GM21825 (cell line): ENCODE results near the gene LNX1.
A peak's percentile ranks its signal among the peaks of the same experiment; 100 is the strongest.

ENCODE experiments used
- ATAC-seq: cut with Tn5 transposase; IDR thresholded peaks from one replicate; pipeline ENCODE4 v1.9.1; 2021; ENCODE audit warnings: mild to moderate bottlenecking, moderate library complexity; ENCODE audit not compliant: unreplicated experiment

Gene LNX1

DNA sequence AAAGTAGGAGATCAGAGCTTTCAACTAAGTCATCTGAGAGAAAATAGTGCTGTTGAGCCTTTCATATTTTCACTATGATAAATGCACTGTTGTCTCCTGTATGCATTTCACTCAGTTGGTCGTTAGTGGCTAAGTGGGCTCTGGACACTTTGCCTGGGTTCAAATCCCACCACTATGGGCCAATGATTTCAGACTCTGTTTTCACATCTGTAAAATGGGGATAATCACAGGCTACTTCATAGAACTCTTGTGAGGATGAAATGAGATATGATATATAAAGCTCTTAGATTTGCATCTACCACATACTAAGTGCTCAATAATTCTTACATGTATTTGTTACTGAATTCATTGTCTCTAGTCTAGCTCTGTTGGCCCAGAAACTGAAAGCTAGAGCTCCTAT, 16.8 kb downstream of the LNX1 start:
- ATAC-seq: no peak

DNA sequence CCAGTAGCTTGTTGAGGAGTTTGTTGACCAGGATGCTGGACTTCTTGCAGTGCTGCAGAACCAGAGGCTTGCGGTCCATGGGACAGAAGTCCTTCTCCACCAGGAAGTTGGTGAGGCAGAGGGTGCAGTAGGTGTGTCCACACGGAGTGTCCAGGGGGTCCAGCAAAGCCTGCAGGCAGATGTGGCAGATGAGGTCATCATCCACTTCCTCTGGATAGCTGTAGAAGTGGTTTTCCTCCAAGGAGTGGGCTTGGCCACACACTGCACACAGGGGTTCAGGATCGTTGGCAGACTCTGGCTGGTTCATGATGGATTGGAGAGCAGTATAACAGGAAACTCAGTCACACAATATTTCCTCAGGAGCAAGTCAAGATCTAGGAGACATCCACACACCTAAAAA, 17.6 kb downstream of the LNX1 start:
- ATAC-seq: no peak

DNA sequence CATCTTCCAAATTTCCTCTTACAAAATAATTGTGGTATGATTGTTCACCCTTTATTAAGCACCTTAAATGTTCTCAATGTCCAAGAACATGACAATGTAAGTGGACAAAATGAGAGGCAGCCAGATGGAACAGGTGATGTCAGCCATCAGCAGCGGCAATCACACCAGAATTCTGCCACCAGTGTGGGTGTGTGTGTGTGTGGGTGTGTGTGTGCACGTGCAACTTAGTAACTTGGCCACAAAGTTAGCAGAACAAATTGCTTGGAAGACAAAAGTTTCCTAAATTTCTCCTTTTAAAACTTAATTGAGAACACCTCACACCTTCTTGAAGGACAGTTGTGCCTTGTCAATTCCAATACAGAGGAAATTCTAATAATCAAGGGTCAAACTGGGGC, 18.7 kb downstream of the LNX1 start:
- no peak for ATAC-seq

DNA sequence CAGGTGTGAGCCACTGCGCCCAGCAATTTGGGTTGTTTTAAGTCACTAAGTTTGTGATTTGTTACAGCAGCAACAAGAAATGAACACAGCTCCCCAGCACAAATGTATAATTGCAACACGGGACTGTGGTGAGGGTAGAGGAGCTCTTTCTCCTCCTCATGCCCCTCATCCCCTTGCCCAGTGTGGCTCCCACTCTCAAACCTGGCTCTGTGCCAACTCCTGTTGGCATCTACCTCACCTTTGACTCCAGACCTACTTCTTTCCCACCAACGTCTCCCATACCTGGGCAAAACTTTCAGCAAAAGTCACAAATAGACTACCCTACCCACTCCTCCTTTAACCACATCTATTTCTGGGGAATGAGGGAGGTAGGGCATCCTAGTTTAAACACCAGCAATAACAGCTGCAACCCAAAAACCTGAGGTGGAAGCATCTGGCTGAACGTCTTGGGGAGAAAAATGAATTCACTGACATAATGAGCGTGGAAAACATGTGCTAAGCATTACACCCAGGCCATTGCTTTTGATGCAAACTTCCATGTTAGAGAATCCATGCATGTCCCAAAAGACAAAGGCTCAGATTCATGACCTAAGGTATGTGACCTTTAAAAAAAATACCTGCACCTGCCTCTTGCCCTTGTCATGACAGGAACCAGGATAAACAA, 19.2 kb downstream of the LNX1 start:
- no peak for ATAC-seq

DNA sequence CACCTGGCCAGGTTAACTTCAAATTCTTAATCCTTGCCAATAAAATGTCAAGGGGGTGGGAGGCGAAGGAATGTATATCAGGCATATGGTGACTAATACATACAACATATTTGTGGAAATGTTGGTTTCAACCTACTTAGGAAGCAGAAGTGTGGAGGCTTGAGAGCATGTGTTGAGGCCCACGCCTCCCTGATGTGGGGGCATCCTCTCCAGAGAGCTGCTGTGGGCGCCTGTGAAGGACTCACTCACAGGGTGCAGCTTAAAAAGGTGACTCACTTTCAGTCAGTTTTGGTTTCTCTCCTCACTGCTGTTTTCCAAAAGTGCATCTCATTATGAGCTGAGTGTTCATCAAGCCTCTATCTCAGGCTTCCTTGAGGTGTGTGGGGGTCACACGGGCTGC, 27.5 kb downstream of the LNX1 start:
- ATAC-seq: peak; percentile 76

DNA sequence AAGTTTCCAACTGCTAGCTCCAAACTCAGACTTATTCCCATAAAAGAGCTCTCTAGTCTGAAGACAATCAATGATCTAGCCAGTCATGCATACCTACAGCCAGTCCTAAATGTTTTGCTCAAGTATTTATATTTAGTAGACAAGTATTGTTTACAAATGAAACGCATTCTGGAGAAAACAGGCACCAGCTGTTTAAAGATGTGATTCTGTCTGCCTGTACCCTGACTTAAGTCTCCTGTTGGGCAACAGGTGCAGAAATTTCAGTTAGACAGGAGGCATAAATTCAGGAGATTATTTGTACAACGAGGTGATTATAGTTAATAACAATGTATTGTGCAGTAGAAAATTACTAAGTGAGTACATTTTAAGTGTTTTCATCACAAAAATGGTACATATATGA, 28.9 kb downstream of the LNX1 start:
- ATAC-seq: no peak

DNA sequence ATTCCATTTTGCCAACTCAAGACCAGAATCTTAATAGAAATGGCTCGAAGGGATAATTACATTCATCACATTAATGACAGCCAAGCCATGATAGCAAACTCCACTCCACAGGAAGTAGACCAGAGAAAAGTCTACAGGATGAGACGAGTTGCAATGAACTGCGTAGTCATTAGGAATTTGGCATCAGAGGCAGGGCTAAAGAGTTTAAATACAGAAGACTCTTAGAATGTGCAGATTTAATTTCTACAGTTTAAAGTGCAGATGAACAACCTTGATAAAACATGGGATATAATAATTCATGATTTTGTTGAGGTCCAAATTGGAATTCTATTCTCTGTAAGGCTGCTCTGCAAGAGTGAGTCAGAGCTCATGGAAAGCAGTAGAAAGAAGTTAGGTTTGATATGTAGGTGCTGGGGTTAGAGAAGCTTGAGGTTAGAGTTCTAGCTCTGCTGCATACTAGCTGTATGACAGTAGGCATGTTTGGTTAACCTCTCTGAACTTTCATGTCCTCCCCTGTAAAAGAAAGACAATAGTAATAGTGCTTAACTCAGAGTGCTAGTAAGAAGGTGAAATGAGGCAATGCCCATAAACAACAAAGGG, 32.2 kb downstream of the LNX1 start:
- no peak for ATAC-seq

DNA sequence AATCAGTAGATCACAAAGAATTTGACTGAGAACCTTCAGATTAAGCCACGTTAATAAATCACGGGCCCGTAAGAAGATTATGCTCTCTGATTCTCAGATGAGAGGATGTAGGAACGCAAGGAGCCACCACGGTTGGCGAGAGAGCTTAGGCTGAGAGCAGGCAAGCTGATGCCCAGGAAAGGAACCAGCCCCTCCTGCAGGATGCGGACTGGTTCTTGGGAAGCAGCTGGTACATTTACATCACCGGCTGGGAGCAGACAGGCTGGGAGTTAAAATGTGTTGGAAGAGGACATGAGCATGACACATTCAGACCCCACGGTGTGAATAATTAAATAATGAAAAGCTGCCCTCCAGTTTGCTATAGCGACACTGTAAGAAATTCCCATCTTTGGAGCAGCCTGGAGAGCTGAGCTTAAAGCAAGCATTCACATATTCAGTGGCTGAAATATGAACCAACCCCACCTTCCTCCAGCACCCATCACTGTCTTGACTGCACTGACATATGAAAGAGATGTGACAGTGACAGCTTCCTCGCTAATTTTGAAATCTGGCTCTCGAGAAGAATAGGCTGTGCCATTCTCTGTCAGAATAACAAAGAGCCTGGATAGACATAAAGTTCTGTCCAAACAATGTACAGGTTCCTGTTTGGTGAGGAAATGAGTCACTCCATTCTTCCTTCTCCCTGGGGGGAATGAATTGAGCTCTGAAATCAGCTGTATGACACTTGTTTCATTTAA, 33.1 kb downstream of the LNX1 start:
- ATAC-seq: no peak

DNA sequence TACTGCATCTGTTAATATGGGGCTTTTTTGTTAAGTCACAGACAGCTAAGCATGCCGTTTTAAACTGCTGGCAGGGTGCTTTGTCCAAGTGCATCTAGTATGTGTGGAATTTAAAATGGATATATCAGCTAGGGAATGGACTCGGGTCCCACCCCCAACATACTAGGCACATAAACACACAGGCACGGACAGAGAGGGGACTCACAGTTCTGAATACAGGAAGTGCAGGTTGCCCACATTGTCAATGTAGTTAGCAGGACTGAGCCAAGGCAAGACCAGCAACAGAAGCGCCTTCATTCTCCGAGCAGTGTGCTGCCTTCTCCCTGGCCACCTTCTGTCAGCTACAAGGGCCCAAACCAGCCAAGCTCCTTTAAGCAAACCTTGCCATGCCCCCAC, 33.6 kb downstream of the LNX1 start:
- ATAC-seq: no peak

DNA sequence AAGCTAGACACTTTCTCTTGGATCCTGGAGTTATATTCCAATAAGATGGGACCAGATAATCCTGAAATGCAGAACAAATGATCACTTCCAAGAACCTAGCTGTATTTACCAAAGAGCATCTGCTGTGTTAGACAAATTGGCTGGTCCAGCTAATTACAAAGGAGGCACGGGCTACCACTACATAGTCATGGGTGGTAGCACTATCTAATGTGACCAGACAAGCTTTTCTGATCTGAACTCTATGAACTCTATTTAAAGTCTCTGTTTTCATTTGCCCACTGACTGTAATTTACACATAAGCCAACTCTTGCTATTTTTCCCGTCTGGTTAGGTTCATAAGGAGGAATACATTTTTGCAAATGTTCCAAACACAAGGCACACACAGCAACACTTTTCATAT, 34.6 kb downstream of the LNX1 start:
- no peak for ATAC-seq

DNA sequence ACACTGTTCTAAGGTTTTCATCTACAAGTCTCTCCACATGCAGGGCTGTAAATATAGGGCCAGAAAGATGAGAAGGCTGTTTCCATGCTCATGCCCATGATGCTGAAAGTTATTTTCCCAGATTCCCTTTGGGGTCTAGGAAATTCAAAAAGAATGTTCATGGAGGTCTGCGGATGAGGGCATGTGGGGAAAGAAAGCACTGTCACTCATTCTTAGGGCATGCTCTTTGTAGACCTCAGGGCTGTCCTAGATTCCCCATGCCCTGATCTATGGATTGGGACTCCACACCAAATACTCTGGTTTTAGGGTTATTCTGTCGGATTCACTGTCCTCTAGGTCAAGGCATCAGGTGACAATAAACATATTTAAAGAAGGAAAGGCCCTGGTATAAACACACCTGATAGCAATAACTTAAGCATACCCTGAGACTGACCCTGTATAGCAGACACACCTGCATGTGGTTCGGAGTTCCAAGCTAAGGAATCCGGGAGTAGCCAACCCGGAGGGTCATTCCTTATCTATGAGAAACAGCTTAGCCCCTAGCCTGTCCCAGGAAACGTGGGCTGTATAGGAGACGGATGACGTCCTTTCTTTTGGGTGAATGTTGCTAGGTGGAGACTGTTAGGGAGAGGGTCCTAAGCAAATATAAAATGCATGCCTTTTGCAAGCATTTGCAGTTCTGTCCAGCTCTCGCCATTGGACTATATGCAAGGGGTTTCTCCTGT, 37.6 kb downstream of the LNX1 start:
- no peak for ATAC-seq

DNA sequence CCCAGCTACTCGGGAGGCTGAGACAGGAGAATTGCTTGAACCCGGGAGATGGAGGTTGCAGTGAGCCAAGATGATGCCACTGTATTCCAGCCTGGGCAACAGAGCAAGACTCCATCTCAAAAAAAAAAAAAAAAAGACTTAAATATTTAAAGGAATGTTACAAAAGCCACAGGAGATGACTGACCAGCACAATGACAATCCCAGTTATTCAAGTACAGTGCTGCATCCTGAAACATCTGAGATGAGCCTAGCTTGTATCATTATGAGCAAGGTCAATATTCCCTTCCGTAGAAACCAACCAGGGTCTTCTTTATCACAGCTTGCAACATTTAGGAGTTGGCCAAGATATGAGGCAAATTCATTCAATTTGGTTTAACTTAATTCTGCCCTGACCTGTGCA, 38.6 kb downstream of the LNX1 start:
- no peak for ATAC-seq

DNA sequence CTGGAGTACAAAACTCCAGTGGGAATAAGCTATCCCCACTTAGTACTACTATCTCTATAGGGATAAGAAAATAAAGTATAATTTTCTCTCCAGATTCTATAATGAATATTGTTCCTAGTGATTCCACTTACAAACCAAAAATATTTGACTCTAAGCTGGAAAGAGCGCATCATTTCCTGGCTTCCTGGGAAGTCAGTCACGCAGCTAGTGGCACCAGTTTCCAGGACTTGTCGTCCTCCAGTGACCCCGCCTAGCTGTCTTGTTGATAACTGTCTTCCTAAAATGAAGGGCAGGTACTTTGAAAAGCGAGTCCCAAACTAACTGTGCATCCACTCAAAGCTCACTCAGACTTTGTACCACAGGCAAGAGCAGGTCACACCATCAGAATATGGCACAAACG, 39.3 kb downstream of the LNX1 start:
- ATAC-seq: no peak

DNA sequence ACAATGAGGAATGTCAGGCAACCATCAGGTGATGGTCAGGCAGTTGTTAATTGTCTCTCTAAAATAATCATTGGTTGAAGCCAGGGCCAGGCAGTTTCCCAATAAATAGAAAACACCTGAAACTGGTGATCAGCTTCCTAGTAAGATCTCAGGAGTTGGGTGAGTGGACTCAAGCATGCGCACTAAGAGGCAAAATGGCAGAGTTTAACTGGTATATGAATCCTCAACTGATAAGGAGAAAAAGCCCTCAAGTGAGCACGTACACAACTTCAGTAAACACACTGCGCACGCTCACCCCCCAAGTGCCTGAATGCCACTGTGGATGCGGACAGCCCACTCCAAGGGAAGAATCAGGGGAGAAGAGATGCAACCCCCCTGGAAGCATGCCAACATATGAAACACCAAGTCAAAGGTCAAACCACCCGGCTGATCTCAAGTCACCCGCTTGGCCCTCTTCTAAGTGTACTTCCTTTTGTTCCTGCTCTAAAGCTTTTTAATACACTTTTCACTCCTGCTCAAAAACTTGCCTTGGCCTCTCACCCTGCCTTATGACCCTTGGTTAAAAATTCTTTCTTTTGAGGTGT, 39.9 kb downstream of the LNX1 start:
- ATAC-seq: no peak

DNA sequence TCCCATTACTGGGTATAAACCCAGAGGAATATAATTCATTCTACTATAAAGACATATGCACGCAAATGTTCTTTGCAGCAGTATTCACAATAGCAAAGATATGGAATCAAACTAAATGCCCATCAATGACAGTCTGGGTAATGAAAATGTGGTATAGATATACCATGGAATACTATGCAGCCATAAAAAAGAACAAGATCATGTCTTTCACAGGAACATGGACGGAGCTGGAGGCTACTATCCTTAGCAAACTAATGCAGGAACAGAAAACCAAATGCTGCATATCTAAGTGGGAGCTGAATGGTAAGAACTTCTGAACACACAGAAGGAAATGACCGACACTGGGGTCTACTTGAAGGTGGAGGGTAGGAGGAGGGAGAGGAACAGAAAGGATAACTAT, 42.6 kb downstream of the LNX1 start:
- no peak for ATAC-seq

DNA sequence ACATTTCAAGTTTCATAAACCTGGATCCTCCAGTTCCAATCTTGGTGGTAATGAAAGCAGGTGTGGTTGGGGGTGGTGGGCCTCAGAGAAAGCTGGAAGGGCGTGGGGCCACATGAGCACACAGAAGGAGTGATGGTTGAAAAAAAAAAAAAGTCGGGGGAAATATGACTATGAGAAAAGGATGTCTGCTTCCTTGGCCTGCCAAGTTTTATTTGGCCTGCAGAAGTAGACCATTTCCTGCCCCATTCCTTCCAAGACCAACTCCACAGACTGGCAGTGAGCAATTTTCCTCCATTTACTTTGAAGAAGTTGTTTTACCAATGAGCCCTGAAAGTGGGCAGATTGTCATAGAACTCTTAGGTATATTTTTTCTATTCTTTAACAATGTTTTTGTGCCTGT, 43.3 kb downstream of the LNX1 start:
- no peak for ATAC-seq

DNA sequence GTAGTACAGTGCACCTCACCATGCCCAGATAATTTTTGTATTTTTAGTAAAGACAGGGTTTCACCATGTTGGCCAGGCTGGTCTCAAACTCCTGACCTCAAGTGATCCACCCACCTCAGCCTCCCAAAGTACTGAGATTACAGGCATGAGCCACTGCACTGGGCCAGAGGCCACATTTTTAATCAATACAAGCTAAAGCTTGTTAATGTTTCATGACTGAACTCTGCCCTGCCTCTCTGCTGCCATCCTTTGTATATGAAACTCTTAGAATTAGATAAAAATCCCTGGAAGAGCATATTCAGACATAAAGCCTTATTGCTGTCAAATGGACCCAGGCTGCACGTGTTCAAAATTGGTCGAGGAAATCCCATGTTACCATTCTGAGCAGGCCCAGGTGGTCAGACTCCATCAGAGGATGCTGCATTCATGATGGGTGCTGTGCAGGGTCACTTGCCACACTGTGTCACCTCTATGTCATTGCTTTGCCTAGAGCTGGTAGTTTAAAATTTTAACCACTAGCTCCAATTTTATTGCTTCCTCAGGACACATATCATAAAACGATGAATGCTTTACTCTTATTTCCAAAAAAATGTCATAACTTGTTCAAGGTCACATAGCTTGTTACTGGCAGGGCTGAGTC, 45.2 kb downstream of the LNX1 start:
- no peak for ATAC-seq

DNA sequence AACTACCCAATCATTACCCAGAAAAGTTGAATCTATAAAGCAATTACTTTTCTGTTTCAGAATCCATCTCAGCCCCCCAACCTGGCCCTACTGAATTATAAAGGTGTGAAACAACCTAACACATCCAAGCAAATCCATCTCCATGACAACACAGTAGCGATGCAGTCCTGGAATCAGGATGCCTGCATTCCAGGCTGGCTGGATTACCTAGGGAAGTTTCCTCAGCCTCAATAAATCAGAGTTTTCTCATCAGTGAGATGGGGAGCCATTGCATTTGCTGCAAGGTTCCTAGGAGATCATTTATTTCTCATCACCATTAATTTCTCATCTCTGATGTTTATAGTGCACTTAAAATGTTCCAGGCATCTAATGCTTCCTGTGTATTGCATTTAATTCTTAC, 46.0 kb downstream of the LNX1 start:
- ATAC-seq: no peak

DNA sequence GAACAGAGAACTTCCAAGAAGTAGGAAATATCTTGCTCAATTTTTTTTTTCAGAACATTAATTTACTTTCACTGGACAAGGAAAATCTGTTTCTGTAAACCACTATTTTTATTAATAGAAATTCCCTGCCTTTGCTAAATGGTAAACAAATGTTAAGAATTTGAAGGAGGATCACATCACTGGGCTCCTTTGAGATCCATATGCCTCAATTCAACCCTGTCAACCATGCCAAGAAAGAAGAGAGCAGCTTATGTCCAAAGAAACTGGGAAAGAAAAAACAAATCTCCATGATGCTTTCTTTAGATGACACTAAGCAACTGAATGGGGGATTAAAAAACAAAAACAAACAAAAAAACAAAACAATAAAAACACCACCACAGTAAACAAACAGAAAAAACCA, 47.7 kb downstream of the LNX1 start:
- no peak for ATAC-seq

DNA sequence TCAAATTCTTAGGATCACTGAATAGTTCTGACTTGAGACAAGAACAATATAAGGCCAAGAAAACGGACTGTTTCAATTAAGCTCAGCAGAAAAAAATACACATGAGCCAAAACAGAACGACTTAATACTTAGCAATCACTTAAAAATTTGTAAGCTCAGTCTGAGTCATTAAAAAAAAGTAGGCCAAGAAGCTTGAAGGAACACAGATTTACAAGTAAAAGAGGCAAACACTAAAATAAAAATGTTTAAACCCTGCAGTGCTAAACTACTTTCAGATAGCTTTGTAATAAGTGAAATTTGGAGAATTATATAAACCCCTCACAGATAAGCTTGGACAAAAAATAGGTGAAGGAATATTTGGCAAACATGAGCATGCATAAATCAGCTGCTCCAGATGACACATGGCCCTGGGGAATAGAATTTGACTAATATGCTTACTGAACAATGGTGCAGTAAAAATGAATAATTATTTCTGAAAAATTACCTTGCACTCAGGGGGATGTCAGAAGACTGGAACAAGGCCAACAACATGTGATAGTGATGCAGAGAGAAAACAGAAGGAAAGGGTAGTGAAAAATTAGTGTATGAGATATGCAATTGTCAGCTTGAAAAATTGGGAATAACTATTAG, 49.6 kb downstream of the LNX1 start:
- ATAC-seq: no peak

DNA sequence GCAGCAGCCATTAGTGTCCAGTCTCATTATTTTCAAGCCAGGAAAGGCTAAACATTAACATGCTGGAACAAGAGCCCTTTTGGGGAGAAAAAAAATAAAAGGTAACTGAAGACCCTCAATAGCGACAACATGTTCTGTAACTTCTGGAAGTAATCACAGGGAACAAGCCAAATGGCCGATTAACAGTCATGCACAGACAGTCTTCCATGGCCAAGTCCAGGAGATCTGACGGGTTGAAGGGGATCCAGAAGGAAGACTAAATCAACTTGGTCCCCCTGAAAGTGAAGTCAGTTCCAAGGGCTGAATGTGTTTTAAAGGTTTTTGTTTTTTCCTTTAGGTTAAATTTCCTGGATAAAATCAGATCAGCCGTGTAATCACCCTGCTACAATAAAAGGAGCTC, 52.5 kb downstream of the LNX1 start:
- ATAC-seq: no peak
